NAMALWA (cell line): ENCODE data around the gene KIF1B.
"Not testable (repeated sequence)": the region's sequence is repeated elsewhere in the genome, so short reads cannot be mapped to it uniquely, and the experiment has no call there.

Experiments used
- DNase-seq: peaks from one replicate; pipeline ENCODE4 v3.0.0-alpha.2; 2015; ENCODE audit warnings: low spot score

Gene KIF1B

DNA sequence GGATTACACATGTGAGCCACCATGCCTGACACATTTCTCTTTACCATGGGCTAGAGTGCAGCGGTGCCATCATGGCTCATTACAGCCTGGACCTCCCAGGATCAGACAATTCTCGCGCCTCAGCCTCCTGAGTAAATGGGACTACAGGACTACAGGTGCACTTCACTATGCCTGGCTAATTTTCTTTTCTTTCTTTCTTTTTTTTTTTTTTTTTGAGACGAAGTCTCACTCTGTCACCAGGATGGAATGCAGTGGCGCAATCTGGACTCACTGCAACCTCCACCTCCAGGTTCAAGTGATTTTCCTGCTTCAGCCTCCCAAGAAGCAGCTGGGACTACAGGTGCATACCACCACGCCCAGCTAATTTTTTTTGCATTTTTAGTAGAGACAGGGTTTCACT, 14.8 kb upstream of the KIF1B start:
- DNase-seq: no peak

DNA sequence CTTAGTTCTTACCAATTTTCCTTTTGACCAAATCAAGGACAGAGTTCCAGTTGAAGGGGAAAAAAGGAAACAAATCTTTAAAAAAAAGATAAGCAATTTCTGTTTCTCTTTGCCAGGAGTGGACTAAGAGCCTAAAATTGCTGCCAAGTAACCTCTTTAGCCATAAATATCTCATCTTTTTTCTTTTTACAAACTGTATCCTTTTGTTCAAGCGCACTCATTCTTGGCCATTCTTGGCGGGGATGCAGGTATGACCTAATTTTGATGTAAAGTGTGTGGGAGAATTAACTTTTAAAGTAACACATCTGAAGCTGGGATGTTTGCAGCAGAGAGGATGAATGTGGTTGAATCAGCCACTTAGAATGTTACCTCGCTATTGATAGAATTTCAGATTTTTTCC, 13.4 kb upstream of the KIF1B start:
- DNase-seq: no peak

DNA sequence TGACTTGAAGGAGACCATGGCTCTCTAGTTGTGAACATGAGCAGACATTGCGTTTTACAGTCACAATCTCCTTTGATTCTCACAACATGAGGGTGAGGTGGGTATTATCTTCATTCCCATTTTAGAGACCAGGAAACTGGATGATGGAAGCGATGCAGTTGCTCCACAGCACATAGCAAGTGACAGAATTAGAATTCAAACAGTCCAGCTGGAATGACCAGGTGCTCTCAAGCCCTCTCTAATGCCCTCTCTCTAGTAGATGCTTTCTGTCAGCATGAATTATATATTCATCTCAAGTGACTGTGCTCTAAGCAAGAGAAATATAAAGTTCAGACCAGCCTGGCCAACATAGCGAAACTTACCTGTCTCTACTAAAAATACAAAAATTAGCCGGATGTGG, 9.8 kb upstream of the KIF1B start:
- no peak for DNase-seq

DNA sequence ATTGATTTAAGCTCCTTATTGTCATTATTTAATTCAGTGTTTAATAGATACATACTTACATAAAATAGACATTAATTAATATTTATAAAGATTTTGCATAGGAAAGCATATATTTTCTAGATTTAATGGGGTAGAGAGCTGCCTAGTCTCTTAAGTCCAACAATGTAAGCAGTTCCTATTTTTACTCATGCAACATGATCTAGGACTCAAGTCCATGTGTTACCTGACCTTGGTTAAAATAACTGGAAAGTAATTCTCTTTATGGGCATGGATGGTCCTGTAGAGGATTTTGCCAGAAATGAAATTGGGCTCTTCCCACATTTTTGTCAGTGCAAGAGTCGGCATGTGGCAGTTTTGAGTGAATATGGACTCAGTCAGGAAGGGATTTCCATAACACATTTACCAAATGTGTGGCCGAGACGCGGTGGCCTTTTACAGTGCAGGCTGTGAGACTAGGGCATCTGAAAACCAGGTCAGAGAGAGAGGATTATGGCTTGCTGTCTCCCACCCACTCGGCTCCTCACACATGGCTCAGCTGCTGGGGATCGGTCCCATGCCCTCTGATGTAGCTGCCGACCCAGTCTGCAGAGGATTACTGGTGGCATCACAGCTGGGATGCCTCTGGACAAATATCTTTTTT, 6.2 kb upstream of the KIF1B start:
- DNase-seq: no peak

DNA sequence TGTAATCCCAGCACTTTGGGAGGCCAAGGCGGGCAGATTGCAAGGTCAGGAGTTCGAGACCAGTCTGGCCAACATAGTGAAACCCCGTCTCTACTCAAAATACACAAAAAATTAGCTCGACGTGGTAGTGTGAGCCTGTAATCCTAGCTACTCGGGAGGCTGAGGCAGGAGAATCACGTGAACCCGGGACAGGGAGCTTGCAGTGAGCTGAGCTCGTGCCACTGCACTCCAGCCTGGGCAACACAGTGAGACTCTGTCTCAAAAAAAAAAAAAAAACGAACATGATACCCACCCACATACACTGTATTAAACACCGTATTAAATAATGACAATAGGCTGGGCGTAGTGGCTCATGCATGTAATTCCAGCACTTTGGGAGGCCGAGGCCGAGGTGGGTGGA, 5.2 kb upstream of the KIF1B start:
- not testable (repeated sequence) for DNase-seq

DNA sequence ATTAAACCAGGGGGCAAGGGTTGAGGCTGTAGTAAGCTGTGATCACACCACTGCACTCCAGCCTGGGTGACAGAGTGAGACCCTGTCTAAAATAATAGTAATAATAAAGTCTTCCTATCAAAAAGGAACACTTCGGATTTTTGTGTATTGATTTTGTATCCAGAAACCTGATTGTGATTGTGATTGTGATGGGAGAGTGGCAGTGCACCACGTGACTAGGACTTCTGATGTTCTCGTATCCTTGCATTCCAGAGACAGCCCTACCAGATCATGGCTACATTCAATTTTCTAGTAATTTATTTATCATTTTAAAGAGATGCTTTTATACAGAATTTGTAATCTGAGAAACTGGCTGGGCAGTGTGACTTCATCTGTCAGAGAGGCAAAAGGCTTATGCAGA, 2.6 kb upstream of the KIF1B start:
- DNase-seq: no peak

DNA sequence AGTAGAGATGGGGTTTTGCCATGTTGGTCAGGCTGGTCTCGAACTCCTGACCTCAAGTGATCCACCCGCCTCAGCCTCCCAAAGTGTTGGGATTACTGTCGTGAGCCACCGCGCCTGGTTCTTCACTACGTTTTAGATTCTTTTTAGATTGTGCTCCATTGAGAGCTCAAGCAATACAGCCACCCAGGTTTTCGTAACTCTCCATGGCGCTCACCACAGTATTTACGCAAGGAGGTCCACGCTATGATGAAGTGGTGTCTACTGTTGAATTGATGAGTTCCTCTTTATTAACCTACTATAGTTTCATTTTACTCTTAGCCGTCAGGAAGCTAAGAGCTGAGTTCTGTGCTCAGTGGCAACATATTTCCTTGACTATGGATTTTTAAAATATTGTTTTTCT, 1.8 kb upstream of the KIF1B start:
- no peak for DNase-seq

DNA sequence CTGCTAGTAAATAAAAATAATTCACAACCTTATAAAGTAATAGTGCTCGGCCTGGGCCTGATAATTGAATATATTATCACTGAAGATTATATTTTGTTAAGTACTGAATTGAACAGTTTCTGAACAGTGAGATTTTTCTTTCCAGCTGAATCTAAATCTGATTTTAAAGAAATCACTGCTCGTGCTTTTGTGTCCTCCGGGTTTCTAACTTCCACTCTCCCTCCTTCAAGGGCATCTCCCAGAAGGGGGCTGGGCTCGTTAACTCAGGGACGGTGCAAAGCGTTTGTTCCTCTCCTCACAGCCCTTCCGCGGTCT, 823 bp upstream of the KIF1B start:
- DNase-seq: no peak

DNA sequence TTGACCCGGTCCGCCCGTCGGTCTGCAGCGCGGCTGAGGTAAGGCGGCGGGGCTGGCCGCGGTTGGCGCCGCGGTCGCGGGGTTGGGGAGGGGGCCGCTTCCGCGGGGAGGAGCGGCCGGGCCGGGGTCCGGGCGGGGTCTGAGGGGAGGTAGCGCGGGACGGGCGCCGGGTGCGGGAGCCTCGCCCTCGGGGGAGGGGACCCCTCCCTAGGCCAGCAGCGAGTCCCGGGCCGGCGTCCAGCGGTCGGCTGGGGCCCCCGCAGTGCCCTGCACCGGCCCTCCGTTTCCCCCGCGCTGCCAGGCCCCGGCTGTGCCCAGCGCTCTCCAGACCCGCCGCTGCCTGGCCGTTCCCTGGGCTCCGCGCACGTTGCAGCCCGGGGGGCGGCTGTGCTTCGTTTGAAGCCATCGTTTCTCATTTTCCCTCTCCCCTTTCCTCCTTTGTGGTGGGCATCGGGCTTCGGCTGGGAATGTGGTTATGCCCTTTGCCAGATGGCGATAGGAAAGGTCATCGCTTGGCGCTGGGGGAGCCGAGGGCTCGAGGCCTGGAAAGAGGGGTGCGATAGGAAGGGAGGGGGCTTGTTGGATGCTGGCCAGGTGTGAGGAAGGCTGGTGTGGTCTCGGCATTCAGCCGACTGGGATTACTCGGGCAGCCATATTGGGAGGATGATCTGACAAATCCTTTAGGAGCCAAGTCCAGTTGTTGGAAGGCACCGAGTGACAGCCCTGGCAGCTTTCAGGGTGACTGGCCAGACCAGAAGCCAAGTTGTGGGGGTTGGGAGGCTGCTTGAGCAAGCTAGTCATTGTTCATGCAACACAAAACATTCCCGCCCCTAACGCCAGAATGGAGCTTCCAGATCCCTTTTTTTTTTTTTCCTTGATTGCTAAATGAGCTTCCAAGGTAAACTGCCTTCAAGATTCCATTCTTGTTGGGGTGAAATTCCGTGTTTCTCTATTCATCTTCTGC, 753 bp downstream of the KIF1B start:
- DNase-seq: no peak

DNA sequence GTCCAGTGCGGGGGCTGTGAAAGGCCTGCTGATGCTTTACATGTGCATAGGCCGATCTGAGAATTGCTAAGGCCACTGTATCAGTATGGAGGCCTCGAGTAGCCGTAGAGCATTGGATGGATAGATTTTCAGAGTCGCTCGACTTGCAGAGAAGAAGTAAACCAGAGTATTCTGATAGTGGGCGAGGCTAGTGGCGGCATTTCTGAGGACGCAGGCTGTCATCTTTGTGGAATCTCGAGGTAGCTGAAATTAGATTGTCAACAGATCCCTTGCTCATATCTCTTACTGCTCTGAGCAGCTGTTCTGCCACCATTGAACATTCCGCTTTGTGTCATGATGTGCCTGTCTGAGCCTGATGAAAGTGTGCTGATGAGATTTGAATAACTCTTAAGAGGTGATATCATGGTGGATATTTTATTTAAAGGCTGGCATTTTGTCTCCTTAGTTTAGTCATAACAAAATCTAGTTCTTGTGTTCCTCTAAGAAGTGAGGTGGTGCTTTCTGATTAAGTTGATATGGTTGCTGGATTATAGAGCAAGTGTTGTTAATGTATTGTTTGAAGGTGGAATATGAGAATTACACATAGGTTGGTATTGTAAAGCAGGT, 1.5 kb downstream of the KIF1B start:
- no peak for DNase-seq

DNA sequence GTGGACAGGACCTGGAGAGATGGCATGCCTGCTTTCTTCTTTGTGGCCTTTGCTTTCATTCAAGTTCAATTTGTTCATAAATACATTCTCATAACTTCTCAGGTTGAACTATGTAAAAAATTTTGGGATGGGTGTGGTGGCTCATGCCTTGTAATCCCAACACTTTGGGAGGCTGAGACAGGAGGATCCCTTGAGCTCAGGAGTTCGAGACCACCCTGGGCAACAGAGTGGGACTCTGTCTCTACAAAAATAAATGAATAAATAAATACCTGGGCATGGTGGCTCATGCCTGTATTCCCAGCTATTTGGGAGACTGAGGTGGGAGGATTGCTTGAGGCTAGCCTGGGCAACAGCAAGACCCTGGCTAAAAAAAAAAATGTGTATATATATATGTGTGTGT, 2.1 kb downstream of the KIF1B start:
- no peak for DNase-seq

DNA sequence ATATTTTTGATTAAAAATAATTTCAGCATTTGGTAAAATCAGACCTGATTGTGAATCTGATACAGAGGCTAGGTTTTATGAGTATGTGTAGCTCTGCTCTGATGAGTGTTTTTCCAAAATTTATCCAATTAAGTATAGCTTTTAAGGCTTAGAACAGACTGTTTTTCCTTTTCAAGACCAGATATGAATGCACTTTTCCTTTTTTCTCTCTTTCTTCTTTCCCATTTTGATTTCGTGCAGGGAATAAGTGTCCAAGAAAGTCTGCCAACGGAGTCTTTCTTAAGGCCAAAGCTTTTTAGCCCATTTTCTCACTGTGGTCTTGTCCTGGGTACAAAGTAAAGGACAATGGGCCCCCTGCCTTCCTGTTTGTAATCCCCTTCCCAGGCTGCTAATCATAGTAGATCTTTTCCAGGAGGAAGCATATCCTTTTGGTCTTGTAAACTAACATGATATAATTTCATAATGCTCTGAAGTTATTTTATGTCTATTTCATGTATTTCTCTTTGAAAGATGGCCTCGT, 2.9 kb downstream of the KIF1B start:
- no peak for DNase-seq

DNA sequence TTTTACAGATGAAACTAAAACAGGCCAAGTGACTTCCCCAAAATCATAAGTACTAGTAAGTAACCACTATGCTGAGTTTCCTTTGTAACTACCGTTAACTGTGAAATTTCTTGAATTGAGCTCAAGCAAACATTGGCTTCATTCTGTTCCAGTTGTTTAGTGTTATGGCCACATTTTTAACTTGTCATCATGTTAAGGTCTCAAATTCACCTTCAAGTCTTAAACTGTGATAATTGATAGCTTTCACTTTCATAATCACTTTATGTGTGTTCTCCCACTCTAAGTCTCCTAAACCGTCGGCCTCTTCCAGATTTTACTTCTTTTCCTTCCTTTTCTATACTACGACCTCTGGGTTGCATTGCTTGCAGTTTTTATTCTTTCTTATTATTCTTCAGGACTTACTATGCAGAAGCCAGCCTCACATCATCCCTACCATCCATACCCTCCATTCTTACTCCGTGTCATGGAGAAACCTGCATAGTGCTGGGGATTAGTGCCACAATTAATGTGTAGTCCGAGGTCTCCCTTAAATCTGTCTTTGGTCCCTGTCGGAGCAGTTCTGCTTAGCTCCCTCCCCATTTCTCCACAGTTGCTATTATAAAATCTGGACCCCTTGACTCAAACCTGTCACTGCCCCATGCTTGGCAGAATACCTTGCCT, 5.8 kb downstream of the KIF1B start:
- peak; percentile 29 for DNase-seq

DNA sequence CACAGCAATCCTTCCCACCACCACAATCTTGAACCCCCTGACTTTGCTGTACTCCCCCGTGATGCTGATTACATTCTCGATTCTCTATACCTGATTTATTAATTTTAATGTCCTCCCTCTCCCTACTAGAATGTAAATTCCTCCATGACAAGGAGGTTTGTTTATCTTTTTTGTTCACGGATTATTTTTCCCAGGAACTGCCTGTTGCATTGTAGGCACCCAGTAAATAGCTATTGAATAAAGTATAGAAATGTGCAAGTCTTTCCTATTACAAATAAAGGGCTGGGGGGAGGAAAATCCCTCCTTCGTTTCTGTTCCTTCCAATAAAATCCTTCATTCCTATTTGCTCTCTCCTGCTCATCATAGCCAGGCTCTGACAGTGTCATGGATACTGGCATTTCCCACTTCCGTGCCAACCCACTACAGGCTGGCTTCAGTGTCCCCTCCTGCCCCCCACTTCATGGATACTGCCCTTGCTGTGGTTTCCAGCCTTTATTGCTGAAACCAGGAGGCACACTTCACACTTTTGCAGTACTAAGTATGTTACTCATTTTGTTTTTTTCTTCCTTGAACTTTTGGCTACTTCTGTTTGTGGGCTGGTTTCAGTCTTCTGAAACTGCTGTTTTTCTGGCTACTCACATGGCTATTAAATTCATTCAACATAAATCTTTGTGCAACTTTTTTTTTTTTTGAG, 7.5 kb downstream of the KIF1B start:
- no peak for DNase-seq

DNA sequence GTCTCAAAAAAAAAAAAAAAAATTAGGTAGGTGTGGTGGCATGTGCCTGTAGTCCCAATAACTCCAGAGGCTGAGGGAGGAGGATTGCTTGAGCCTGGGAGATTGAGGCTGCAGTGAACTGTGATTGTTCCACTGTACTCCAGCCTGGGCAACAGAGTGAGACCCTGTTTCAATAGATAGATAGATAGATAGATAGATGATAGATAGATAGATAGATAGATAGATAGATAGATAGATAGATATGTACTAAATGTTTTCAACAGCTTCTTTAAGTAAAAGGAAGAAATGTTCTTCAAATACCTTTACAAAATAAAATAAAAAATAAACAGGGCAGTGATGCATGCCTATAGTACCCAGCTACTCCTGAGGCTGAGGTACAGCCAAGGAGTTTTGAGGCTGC, 9.8 kb downstream of the KIF1B start:
- no peak for DNase-seq

DNA sequence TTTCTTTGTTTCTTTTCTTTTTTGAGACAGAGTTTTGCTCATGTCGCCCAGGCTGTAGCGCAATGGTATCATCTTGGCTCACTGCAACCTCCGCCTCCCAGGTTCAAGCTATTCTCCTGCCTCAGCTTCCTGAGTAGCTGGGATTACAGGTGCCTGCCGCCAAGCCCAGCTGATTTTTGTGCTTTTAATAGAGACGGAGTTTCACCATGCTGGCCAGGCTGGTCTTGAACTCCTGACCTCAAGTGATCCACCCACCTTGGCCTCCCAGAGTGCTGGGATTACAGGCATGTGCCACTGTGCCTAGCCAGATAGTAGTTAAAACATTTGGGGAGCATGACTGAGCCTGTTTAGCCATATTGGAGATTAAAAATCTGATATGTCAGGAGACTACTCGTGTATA, 10.3 kb downstream of the KIF1B start:
- DNase-seq: not testable (repeated sequence)

DNA sequence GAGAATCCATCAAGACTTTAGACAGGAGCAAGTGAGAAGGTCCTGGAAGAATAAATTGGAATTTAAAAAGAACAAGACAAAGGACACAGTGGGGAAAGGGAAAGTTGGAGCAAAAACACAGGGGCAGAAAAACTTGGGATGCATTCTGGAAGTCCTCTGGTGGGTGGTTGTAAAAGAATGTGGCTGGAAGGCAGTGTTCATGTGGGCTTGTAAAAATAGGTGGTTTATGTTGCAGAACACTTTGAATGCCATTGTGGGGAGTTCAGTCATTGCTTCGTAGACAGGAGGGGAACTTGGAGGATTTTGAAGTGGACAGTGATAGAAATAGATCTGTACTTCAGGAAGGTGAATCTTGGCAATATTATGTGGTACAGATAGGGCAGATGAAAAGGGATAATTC, 15.2 kb downstream of the KIF1B start:
- DNase-seq: no peak

DNA sequence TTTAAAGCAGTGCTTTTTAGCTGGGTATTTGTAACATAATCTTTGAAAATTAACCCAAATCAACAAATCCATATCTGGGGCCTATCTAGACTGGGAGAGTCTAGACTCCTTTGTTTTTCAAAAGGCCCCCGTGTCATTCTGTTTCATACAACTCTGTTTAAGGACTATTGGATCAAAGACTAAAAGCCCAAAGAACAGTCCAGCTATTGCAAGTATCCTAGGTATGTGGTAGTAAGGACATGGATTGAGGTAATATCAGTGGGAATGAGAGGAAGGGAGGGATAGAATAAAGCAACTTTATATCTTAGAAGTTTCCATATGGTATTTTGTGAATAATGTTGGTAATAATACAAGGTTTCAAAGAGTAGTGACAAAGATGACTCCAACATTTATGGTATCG, 18.2 kb downstream of the KIF1B start:
- no peak for DNase-seq

DNA sequence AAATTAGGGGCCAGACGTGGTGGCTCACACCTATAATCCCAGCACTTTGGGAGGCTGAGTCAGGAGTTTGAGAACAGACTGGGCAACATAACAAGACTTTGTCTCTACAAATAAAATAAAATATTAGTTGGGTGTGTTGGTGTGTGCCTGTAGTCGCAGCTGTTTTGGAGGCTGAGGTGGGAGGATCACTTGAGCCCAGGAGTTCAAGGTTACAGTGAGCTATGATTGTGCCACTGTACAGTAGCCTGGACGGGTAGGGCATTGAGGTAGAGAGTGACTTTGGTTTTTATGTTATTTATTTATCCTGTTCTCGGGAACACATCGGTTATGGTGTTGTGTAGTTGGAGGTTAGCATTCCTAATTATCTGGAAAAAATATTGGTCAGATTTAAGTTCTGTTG, 19.5 kb downstream of the KIF1B start:
- DNase-seq: no peak

DNA sequence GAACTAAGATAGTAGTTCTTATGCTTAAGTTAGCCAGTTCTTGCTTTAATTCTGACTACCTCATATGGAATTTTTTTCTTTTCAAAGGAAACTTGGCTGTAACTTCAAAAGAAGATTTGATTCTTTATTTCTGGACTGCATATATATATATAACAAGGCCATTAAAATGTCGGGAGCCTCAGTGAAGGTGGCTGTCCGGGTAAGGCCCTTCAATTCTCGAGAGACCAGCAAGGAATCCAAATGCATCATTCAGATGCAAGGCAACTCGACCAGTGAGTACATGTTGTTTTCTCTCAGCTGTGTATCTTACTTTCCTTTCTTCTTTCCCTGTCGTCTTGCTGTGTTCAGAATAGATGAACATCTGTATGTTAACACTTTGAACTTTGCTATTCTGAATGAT, 21.8 kb downstream of the KIF1B start:
- DNase-seq: no peak

DNA sequence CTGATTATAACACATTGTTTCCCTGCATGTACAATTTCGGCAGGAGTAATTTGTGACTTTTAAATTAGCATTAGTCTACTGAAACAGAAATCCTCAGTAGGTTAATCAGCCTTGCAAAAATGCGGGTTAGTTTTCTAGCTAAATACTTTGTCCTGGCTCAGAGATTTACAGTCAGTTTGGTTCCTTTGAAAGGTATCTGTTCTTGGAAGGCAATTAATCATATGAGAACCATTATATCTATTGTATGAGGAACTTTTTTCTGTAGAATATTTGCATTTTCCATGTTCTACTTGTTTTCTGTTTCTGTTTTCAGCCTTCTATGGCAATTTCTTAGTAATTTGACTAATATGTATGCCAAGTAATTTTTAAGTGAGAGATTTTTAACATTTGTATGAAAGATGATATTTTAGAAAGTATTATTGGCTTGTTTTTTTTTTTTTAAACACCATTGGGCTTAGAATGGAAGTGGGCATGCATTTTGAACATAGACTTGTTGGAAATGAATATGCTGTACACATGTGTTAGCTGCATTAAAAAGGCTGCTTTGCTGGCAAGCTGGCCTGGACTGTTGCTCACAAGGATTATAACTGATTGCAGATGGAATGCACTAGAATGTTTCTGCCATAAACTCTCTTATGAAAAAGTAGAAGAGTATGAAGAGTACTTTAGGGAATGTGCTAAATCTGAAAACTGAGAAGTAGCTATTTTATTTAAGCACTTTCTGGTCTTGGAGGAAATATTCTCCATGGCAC, 26.2 kb downstream of the KIF1B start:
- no peak for DNase-seq
